ENCODE data around the gene DAPK2.

- TF ChIP-seq RAD21 (IDR thresholded peaks at IDR 0.05; ENCODE audit: low read depth) (peak; percentile 90), MAX (IDR thresholded peaks at IDR 0.05) (no peak), CEBPB (IDR thresholded peaks at IDR 0.05) (no peak), CREB1 (IDR thresholded peaks at IDR 0.05; ENCODE audit: low read depth) (no peak), EGR1 (IDR thresholded peaks at IDR 0.05) (no peak), TEAD4 (IDR thresholded peaks at IDR 0.05) (no peak)
Observed at GRCh38 chr15:64067564-64068030, 21.3 kb upstream of the DAPK2 start.

All from Ishikawa (cell line).